Hepatocyte (in vitro differentiated cells): Measurements from ENCODE around the gene CORO2B. TPM values are rescaled to one million over a fixed set of nuclear protein-coding genes. Genes with fewer than 3 reads are reported as not detected.

Source experiments
- DNase-seq: peaks from one replicate; pipeline ENCODE4 v3.0.0-alpha.2; 2016; ENCODE audit warnings: low spot score
- H2AFZ ChIP-seq: fragments of 200-600 bp; sonication (generic); 2 replicates; pipeline ENCODE4 v1.6.0; 2016; ENCODE audit warnings: antibody characterized with exemption, mild to moderate bottlenecking
- H3K27ac ChIP-seq: fragments of 200-600 bp; sonication (generic); 2 replicates; pipeline ENCODE4 v1.5.1; 2016; ENCODE audit warnings: mild to moderate bottlenecking
- H3K27me3 ChIP-seq: fragments of 200-600 bp; sonication (generic); 2 replicates; pipeline ENCODE4 v1.6.1; 2016
- H3K36me3 ChIP-seq: fragments of 200-600 bp; sonication (generic); replicated peaks from 2 replicates; pipeline ENCODE4 v1.5.1; 2016; ENCODE audit warnings: low read depth; ENCODE audit not compliant: insufficient read depth
- H3K4me1 ChIP-seq: fragments of 200-600 bp; sonication (generic); 2 replicates; pipeline ENCODE4 v1.5.1; 2016; ENCODE audit warnings: mild to moderate bottlenecking, moderate library complexity; ENCODE audit not compliant: insufficient read depth
- H3K4me2 ChIP-seq: fragments of 200-600 bp; sonication (generic); 2 replicates; pipeline ENCODE4 v1.6.0; 2016
- H3K4me3 ChIP-seq: fragments of 200-600 bp; sonication (generic); 2 replicates; pipeline ENCODE4 v1.5.1; 2016; ENCODE audit warnings: mild to moderate bottlenecking
- H3K79me2 ChIP-seq: fragments of 200-600 bp; sonication (generic); 2 replicates; pipeline ENCODE4 v1.6.0; 2017; ENCODE audit warnings: mild to moderate bottlenecking
- H3K9me2 ChIP-seq: fragments of 200-600 bp; sonication (generic); replicated peaks from 2 replicates; pipeline ENCODE4 v1.6.0; 2017; ENCODE audit warnings: mild to moderate bottlenecking; ENCODE audit not compliant: insufficient read depth
- H3K9me3 ChIP-seq: fragments of 200-600 bp; sonication (generic); 2 replicates; pipeline ENCODE4 v1.5.1; 2016; ENCODE audit warnings: low read depth, mild to moderate bottlenecking
- H4K20me1 ChIP-seq: fragments of 200-600 bp; sonication (generic); 2 replicates; pipeline ENCODE4 v1.6.0; 2016; ENCODE audit warnings: mild to moderate bottlenecking; ENCODE audit not compliant: insufficient read depth, poor library complexity, severe bottlenecking
- CTCF ChIP-seq: fragments of 200-600 bp; sonication (generic); IDR thresholded peaks from 2 replicates; pipeline ENCODE4 v1.5.1; 2016; ENCODE audit warnings: antibody characterized with exemption, mild to moderate bottlenecking; ENCODE audit not compliant: poor library complexity
- EZH2 ChIP-seq: fragments of 200-600 bp; sonication (generic); IDR thresholded peaks from 2 replicates; pipeline ENCODE4 v1.6.1; 2016; ENCODE audit warnings: antibody characterized with exemption, mild to moderate bottlenecking, borderline replicate concordance
- EZH2phosphoT487 ChIP-seq: fragments of 200-600 bp; sonication (generic); IDR thresholded peaks from one replicate; pipeline ENCODE4 v1.6.1; 2018; ENCODE audit warnings: antibody characterized with exemption, mild to moderate bottlenecking, low read depth, moderate library complexity; ENCODE audit not compliant: unreplicated experiment, severe bottlenecking
- WGBS: methylation state at CpG from one replicate; pipeline ENCODE4 v1.1.6; 2016; ENCODE audit warnings: low lambda C conversion rate; ENCODE audit errors: missing lambda C conversion rate; 5-methylcytosine and 5-hydroxymethylcytosine counted together
- polyA plus RNA-seq: library from polyadenylated mRNA; unstranded; fragments of >200 nt; fragmentation: Nextera tagmentation; extraction: Ambion mirVana; gene quantifications from 2 replicates; pipeline ENCODE4 v1.2.1, GENCODE V29; 2016
- total RNA-seq: library from RNA; depleted of rRNA; stranded (reverse); fragments of >200 nt; gene quantifications from 2 replicates; pipeline ENCODE4 v1.2.3, GENCODE V29; 2014

Gene CORO2B
- total and polyA plus RNA-seq, 2 experiments from 2014 or later: 2.9 to 5.1 TPM

- Histone ChIP-seq H3K9me2 (no peaks in the 10 kb centered on the region), H3K4me3 (no peak overlapping the region), H3K9me3 (no peaks in the 10 kb centered on the region), H3K79me2 (no peaks in the 10 kb centered on the region), H3K27ac (no peak overlapping the region), H3K36me3 (no peaks in the 10 kb centered on the region), H3K4me2 (no peak overlapping the region), H3K4me1 (no peaks in the 10 kb centered on the region), H4K20me1 (no peaks in the 10 kb centered on the region), H3K27me3 (no peaks in the 10 kb centered on the region), H2AFZ (no peak overlapping the region)
- DNase-seq: no peak
- TF ChIP-seq EZH2 (no peak), EZH2phosphoT487 (no peak), CTCF (no peak)
- 97% methylated on average over 12 of the region's 12 CpGs for WGBS
Measured at GRCh38 chr15:68718468-68718867, 139.7 kb downstream of the CORO2B start.

GRCh38 chr15:68719051-68719450 lies 140.3 kb downstream of the CORO2B start:
- no peak overlapping the region for H2AFZ ChIP-seq
- no peaks in the 10 kb centered on the region for H3K4me1 ChIP-seq
- H3K36me3 ChIP-seq: no peaks in the 10 kb centered on the region
- H3K9me2 ChIP-seq: no peaks in the 10 kb centered on the region
- TF ChIP-seq EZH2phosphoT487 (no peak), EZH2 (no peak), CTCF (no peak)
- DNase-seq: no peak
- no peaks in the 10 kb centered on the region for H3K27me3 ChIP-seq
- H3K4me3 ChIP-seq: no peak overlapping the region
- H3K79me2 ChIP-seq: no peaks in the 10 kb centered on the region
- 97% methylated on average over 6 of the region's 9 CpGs for WGBS
- no peak overlapping the region for H3K27ac ChIP-seq
- H3K9me3 ChIP-seq: no peaks in the 10 kb centered on the region
- H4K20me1 ChIP-seq: no peaks in the 10 kb centered on the region
- H3K4me2 ChIP-seq: no peak overlapping the region

GRCh38 chr15:68719672-68720071 lies 140.9 kb downstream of the CORO2B start:
- H3K79me2 ChIP-seq: no peaks in the 10 kb centered on the region
- H3K9me3 ChIP-seq: no peaks in the 10 kb centered on the region
- H3K4me3 ChIP-seq: no peak overlapping the region
- no peak overlapping the region for H3K27ac ChIP-seq
- TF ChIP-seq EZH2phosphoT487 (no peak), CTCF (no peak), EZH2 (no peak)
- no peaks in the 10 kb centered on the region for H3K4me1 ChIP-seq
- H3K36me3 ChIP-seq: no peaks in the 10 kb centered on the region
- H4K20me1 ChIP-seq: no peaks in the 10 kb centered on the region
- 72% methylated on average over 10 of the region's 10 CpGs for WGBS
- no peak overlapping the region for H2AFZ ChIP-seq
- H3K9me2 ChIP-seq: no peaks in the 10 kb centered on the region
- no peaks in the 10 kb centered on the region for H3K27me3 ChIP-seq
- no peak overlapping the region for H3K4me2 ChIP-seq
- no peak for DNase-seq

DNA sequence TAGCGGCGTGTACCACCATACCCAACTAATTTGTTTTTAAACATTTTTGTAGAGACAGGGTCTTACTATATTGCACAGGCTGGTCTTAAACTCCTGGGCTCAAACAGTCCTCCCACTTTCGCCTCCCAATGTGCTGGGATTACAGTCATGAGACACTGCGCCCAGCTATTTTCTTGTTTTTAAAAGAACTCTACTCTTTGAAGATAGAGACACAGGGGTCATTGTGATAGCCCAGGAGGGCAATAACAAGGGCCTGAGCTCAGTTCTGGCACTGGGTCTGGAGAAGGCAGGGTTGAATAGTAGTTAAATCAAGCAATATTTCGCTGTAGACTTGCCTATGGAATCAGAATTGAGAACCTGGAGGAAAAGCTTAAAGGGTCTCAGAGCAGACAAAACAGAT lies 143.1 kb downstream of the CORO2B start:
- H3K4me3 ChIP-seq: no peak overlapping the region
- H4K20me1 ChIP-seq: no peaks in the 10 kb centered on the region
- H3K36me3 ChIP-seq: no peaks in the 10 kb centered on the region
- no peak overlapping the region for H3K27ac ChIP-seq
- no peak for DNase-seq
- 93% methylated on average over 5 of the region's 5 CpGs for WGBS
- H3K4me1 ChIP-seq: no peaks in the 10 kb centered on the region
- no peak overlapping the region for H2AFZ ChIP-seq
- no peaks in the 10 kb centered on the region for H3K9me2 ChIP-seq
- H3K4me2 ChIP-seq: no peak overlapping the region
- no peaks in the 10 kb centered on the region for H3K27me3 ChIP-seq
- no peaks in the 10 kb centered on the region for H3K9me3 ChIP-seq
- no peak for TF ChIP-seq EZH2
- no peak for TF ChIP-seq EZH2phosphoT487
- TF ChIP-seq CTCF: no peak
- H3K79me2 ChIP-seq: no peaks in the 10 kb centered on the region
